HG03575 (cell line): Measurements from ENCODE around the gene DIO3.

ENCODE experiments used
- ATAC-seq: cut with Tn5 transposase; IDR thresholded peaks from one replicate; pipeline ENCODE4 v1.9.1; 2021; ENCODE audit not compliant: unreplicated experiment, insufficient number of reproducible peaks, low FRiP score; ENCODE audit errors: extremely low read depth

Gene DIO3

DNA sequence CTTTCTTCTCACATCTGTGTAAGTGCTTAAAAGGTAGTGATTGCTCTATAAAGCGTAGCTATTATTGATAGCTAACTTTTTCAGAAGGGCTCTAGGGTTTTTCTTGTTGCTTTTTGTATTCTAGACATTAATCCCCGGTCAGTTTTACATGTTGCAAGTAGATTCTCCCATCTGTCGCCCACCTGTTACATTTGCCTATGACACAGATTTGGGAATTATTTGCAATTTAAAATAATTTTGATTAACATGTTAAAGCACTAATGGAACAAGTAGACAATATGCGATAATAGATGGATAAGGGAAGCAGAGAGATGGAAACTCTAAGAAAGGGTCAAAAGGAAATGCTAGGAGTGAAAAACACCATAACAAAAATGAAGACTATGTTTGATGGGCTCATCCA, 44.5 kb downstream of the DIO3 start:
- no peak for ATAC-seq
